Fibroblast of lung (primary cell): ENCODE measurements around the gene ADAMTS9. TPM values are rescaled to one million over a fixed set of nuclear protein-coding genes. Genes with fewer than 3 reads are reported as not detected.

ENCODE experiments used
- DNase-seq, 2 donors: peaks; one replicate each; pipeline versions ENCODE4 v3.0.0 to v3.0.0-alpha.2; 2010; ENCODE audit warnings: low read depth in 2 of 2
- H2AFZ ChIP-seq: 2 replicates; pipeline ENCODE4 v1.5.1; 2012; ENCODE audit warnings: low read length, control low read depth, inconsistent platforms
- H3K27ac ChIP-seq: 2 replicates; pipeline ENCODE4 v1.5.1; 2011; ENCODE audit warnings: low read length, control low read depth; ENCODE audit not compliant: insufficient read depth
- H3K27me3 ChIP-seq: 2 replicates; pipeline ENCODE4 v1.5.1; 2011; ENCODE audit warnings: mild to moderate bottlenecking, low read length; ENCODE audit not compliant: control insufficient read depth, insufficient read depth
- H3K36me3 ChIP-seq: 2 replicates; pipeline ENCODE4 v1.5.1; 2011; ENCODE audit warnings: low read length; ENCODE audit not compliant: control insufficient read depth, insufficient read depth
- H3K4me1 ChIP-seq: 2 replicates; pipeline ENCODE4 v1.5.1; 2011; ENCODE audit warnings: low read length; ENCODE audit not compliant: control insufficient read depth, insufficient read depth; ENCODE audit errors: extremely low read depth
- H3K4me2 ChIP-seq: 2 replicates; pipeline ENCODE4 v1.5.1; 2011; ENCODE audit warnings: low read length, control low read depth; ENCODE audit not compliant: insufficient read depth; ENCODE audit errors: extremely low read depth
- H3K4me3 ChIP-seq, 4 experiments: fragments of 200-600 bp in 1 of 4; sonication (generic) in 1 of 4; replicated peaks in 1 of 4; 2 replicates each; pipeline ENCODE4 v1.5.1; 2011 to 2016; ENCODE audit warnings: low read length in 4 of 4, low read depth in 3 of 4, mild to moderate bottlenecking in 3 of 4, control low read depth in 2 of 4, inconsistent platforms in 1 of 4, mixed read lengths in 1 of 4; ENCODE audit not compliant: insufficient read depth in 1 of 4; ENCODE audit errors: control extremely low read depth in 1 of 4
- H3K79me2 ChIP-seq: 2 replicates; pipeline ENCODE4 v1.5.1; 2012; ENCODE audit warnings: mild to moderate bottlenecking, low read length, inconsistent platforms; ENCODE audit not compliant: control insufficient read depth, insufficient read depth
- H3K9ac ChIP-seq: 2 replicates; pipeline ENCODE4 v1.5.1; 2011; ENCODE audit warnings: mild to moderate bottlenecking, low read length, control low read depth; ENCODE audit not compliant: insufficient read depth
- H3K9me3 ChIP-seq: 2 replicates; pipeline ENCODE4 v1.5.1; 2012; ENCODE audit warnings: low read depth, low read length; ENCODE audit not compliant: control insufficient read depth, insufficient read depth
- H4K20me1 ChIP-seq: 2 replicates; pipeline ENCODE4 v1.5.1; 2011; ENCODE audit warnings: low read length; ENCODE audit not compliant: control insufficient read depth, insufficient read depth; ENCODE audit errors: extremely low read depth
- EZH2 ChIP-seq: IDR thresholded peaks from 2 replicates; pipeline ENCODE4 v1.5.1; 2012; ENCODE audit warnings: low read length, control low read depth, mild to moderate bottlenecking; ENCODE audit errors: missing control alignments
- polyA plus RNA-seq, 2 donors: library from polyadenylated mRNA; depleted of rRNA in 1 of 2; stranded (reverse) in 1 of 2; unstranded in 1 of 2; fragments of >200 nt; gene quantifications; 2 replicates each; pipeline ENCODE4 v1.2.1, GENCODE V29; 2011 to 2012; ENCODE audit warnings: missing spikeins in 1 of 2
- total RNA-seq: library from RNA; depleted of rRNA; stranded (reverse); fragments of >200 nt; gene quantifications from 2 replicates; pipeline ENCODE4 v1.2.1, GENCODE V29; 2014
- TF ChIP-seq, protein P1 (sequence below), 2 donors: IDR thresholded peaks in 1 of 2; conservative IDR thresholded peaks in 1 of 2; 1 replicate in 1 of 2; 2 replicates in 1 of 2; pipeline ENCODE4 v1.5.1; 2011 to 2012; ENCODE audit warnings: low read length in 2 of 2, control low read depth in 1 of 2, inconsistent platforms in 1 of 2, low read depth in 1 of 2, mild to moderate bottlenecking in 1 of 2

ADAMTS9 gene
- total and polyA plus RNA-seq, 2 donors (not counting 1 experiment from before 2014, with no cell fraction given) = 0.82 to 1.8 TPM

- Histone ChIP-seq H3K79me2 (no peaks in the 10 kb centered on the region), H4K20me1 (no peaks in the 10 kb centered on the region), H2AFZ (no peak overlapping the region), H3K9ac (no peak overlapping the region), H3K27ac (no peak overlapping the region), H3K4me1 (no peaks in the 10 kb centered on the region), H3K4me3 (no peak overlapping the region), H3K4me2 (no peak overlapping the region), H3K9me3 (no peaks in the 10 kb centered on the region), H3K27me3 (no peaks in the 10 kb centered on the region), H3K36me3 (no peaks in the 10 kb centered on the region)
- no peak for DNase-seq
- no peak for TF ChIP-seq EZH2
- TF ChIP-seq, protein P1, sequence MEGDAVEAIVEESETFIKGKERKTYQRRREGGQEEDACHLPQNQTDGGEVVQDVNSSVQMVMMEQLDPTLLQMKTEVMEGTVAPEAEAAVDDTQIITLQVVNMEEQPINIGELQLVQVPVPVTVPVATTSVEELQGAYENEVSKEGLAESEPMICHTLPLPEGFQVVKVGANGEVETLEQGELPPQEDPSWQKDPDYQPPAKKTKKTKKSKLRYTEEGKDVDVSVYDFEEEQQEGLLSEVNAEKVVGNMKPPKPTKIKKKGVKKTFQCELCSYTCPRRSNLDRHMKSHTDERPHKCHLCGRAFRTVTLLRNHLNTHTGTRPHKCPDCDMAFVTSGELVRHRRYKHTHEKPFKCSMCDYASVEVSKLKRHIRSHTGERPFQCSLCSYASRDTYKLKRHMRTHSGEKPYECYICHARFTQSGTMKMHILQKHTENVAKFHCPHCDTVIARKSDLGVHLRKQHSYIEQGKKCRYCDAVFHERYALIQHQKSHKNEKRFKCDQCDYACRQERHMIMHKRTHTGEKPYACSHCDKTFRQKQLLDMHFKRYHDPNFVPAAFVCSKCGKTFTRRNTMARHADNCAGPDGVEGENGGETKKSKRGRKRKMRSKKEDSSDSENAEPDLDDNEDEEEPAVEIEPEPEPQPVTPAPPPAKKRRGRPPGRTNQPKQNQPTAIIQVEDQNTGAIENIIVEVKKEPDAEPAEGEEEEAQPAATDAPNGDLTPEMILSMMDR (conservative IDR thresholded peaks at IDR 0.05 in 1 of 2, IDR thresholded peaks at IDR 0.05 in 1 of 2; ENCODE audit: low read depth in 1 of 2, low read length in 2 of 2) = no peak
These were observed 31.2 kb upstream of the ADAMTS9 start for GRCh38 chr3:64718976-64719375.

GRCh38 chr3:64717872-64718613, 30.2 kb upstream of the ADAMTS9 start:
- Histone ChIP-seq H3K4me1 (no peaks in the 10 kb centered on the region), H2AFZ (no peak overlapping the region), H3K79me2 (no peaks in the 10 kb centered on the region), H3K9me3 (no peaks in the 10 kb centered on the region), H3K9ac (no peak overlapping the region), H4K20me1 (no peaks in the 10 kb centered on the region), H3K27me3 (no peaks in the 10 kb centered on the region), H3K27ac (no peak overlapping the region), H3K4me2 (no peak overlapping the region), H3K4me3 (no peak overlapping the region), H3K36me3 (no peaks in the 10 kb centered on the region)
- peak in 1 of 2 donors; percentile 13 for DNase-seq
- TF ChIP-seq, protein P1 (conservative IDR thresholded peaks at IDR 0.05 in 1 of 2, IDR thresholded peaks at IDR 0.05 in 1 of 2; ENCODE audit: low read depth in 1 of 2, low read length in 2 of 2) = peak; percentile 16 to 59
- TF ChIP-seq EZH2 = no peak

GRCh38 chr3:64717411-64717810, 29.6 kb upstream of the ADAMTS9 start:
- DNase-seq = no peak
- H3K4me1 ChIP-seq = no peaks in the 10 kb centered on the region
- no peak overlapping the region for H3K4me3 ChIP-seq
- H3K9me3 ChIP-seq = no peaks in the 10 kb centered on the region
- H3K9ac ChIP-seq = no peak overlapping the region
- no peak overlapping the region for H3K4me2 ChIP-seq
- no peaks in the 10 kb centered on the region for H3K27me3 ChIP-seq
- H3K36me3 ChIP-seq = no peaks in the 10 kb centered on the region
- no peaks in the 10 kb centered on the region for H3K79me2 ChIP-seq
- H2AFZ ChIP-seq = no peak overlapping the region
- H4K20me1 ChIP-seq = no peaks in the 10 kb centered on the region
- TF ChIP-seq, protein P1 (conservative IDR thresholded peaks at IDR 0.05 in 1 of 2, IDR thresholded peaks at IDR 0.05 in 1 of 2; ENCODE audit: low read depth in 1 of 2, low read length in 2 of 2) = no peak
- no peak for TF ChIP-seq EZH2
- H3K27ac ChIP-seq = no peak overlapping the region
